GM10266 (cell line): ENCODE results near the gene MIPOL1.
"Not testable (repeated sequence)": the region's sequence is repeated elsewhere in the genome, so short reads cannot be mapped to it uniquely, and the experiment has no call there.

Experiments used
- DNase-seq: peaks from one replicate; pipeline ENCODE4 v3.0.0; 2012; ENCODE audit errors: extremely low spot score
- CTCF ChIP-seq: IDR thresholded peaks from 2 replicates; pipeline ENCODE4 v1.5.1; 2012; ENCODE audit warnings: mild to moderate bottlenecking, low read depth; ENCODE audit not compliant: control insufficient read depth, insufficient read depth; ENCODE audit errors: missing control alignments

MIPOL1 gene

GRCh38 chr14:37197421-37198272 is at the start of gene MIPOL1:
Gene MIPOL1, plus strand, starts transcription at chr14:37197937. Its CDS starts 49,952 bp downstream, at chr14:37247889.
- no peak for DNase-seq
- no peak for TF ChIP-seq CTCF

GRCh38 chr14:37150414-37150813 is 47.3 kb upstream of the MIPOL1 start:
- peak; percentile 41 for TF ChIP-seq CTCF
- peak; percentile 12 for DNase-seq

GRCh38 chr14:37153005-37153404 is 44.7 kb upstream of the MIPOL1 start:
- no peak for DNase-seq
- no peak for TF ChIP-seq CTCF

GRCh38 chr14:37153483-37153882 is 44.3 kb upstream of the MIPOL1 start:
- no peak for DNase-seq
- TF ChIP-seq CTCF: no peak

GRCh38 chr14:37157987-37158386 is 39.8 kb upstream of the MIPOL1 start:
- DNase-seq: no peak
- no peak for TF ChIP-seq CTCF

- not testable (repeated sequence) for DNase-seq
Observed at GRCh38 chr14:37162307-37162706, 35.4 kb upstream of the MIPOL1 start.

GRCh38 chr14:37165794-37166193 is 31.9 kb upstream of the MIPOL1 start:
- TF ChIP-seq CTCF: no peak
- DNase-seq: no peak
